ENCODE data around the gene NT5E.

DNA sequence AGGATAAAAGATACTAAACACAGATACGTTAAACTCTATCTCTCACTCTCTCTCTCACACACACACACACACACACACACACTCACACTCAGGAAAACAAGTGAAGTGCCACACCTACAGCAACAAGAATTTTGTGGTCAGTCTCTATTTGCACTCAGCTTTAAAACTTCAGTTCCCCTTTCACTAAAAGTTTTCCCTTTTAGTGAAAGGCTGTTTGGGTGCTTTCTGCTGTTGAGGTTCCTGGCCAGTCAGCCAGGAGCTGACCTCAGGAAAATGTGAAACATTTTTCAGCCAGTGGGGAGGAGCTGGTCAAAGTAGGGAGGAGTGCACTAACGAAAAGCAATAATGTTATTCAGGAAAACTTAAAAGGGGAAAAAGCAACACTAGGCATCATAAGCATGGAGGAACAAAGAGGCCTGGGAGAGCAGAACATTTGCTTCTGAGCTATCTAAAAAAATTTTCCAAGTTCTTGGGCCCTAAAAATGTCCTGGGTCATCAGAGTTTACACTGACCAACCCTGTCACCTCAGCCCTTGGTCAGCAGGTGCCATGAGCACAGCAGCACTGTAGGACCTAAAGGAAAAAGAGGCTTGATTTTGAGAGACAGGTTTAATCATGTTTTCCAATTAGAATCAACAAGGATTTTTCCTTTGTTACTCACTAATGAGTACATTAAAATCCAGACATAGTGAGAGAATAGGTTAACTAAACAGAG, 30.7 kb upstream of the NT5E start:
- TF ChIP-seq POLR2AphosphoS5 (IDR thresholded peaks at IDR 0.05; ENCODE audit: borderline replicate concordance, low read depth, low read length) (no peak), EZH2 (IDR thresholded peaks at IDR 0.05) (no peak)
